HG02970 (cell line): ENCODE data around the gene TNFSF15.

ENCODE experiments used
- ATAC-seq: cut with Tn5 transposase; IDR thresholded peaks from one replicate; pipeline ENCODE4 v1.9.1; 2021; ENCODE audit warnings: mild to moderate bottlenecking, moderate library complexity, moderate number of reproducible peaks; ENCODE audit not compliant: unreplicated experiment, low FRiP score

The TNFSF15 gene

GRCh38 chr9:114805670-114806525 is at the start of gene TNFSF15:
Gene TNFSF15, minus strand, starts transcription at chr9:114806039. Its CDS starts 27 bp downstream, at chr9:114806012.
- ATAC-seq = peak; percentile 82

- no peak for ATAC-seq
These were observed 49.6 kb upstream of the TNFSF15 start for GRCh38 chr9:114855488-114855887.

- ATAC-seq = no peak
These were observed 49.0 kb upstream of the TNFSF15 start for GRCh38 chr9:114854736-114855355.

GRCh38 chr9:114853071-114853855 is 47.4 kb upstream of the TNFSF15 start:
- no peak for ATAC-seq

GRCh38 chr9:114852050-114852594 is 46.3 kb upstream of the TNFSF15 start:
- ATAC-seq = no peak

GRCh38 chr9:114851306-114851705 is 45.5 kb upstream of the TNFSF15 start:
- no peak for ATAC-seq

GRCh38 chr9:114850871-114851270 is 45.0 kb upstream of the TNFSF15 start:
- ATAC-seq = no peak

- no peak for ATAC-seq
These were observed 43.6 kb upstream of the TNFSF15 start for GRCh38 chr9:114849450-114849849.

GRCh38 chr9:114847492-114848417 is 41.9 kb upstream of the TNFSF15 start:
- no peak for ATAC-seq

GRCh38 chr9:114845373-114845772 is 39.5 kb upstream of the TNFSF15 start:
- no peak for ATAC-seq

- ATAC-seq = no peak
These were observed 38.9 kb upstream of the TNFSF15 start for GRCh38 chr9:114844766-114845165.

GRCh38 chr9:114837923-114838322 is 32.1 kb upstream of the TNFSF15 start:
- ATAC-seq = no peak

GRCh38 chr9:114836769-114837168 is 30.9 kb upstream of the TNFSF15 start:
- no peak for ATAC-seq

- ATAC-seq = no peak
These were observed 28.5 kb upstream of the TNFSF15 start for GRCh38 chr9:114834386-114834785.

- no peak for ATAC-seq
These were observed 24.7 kb upstream of the TNFSF15 start for GRCh38 chr9:114830546-114830945.

- ATAC-seq = no peak
These were observed 24.0 kb upstream of the TNFSF15 start for GRCh38 chr9:114829574-114830440.

- no peak for ATAC-seq
These were observed 22.4 kb upstream of the TNFSF15 start for GRCh38 chr9:114828303-114828650.

GRCh38 chr9:114827641-114828302 is 21.9 kb upstream of the TNFSF15 start:
- no peak for ATAC-seq
